DLD1 (cell line): Measurements from ENCODE around the gene XAGE2.
"Not testable (repeated sequence)": the region's sequence is repeated elsewhere in the genome, so short reads cannot be mapped to it uniquely, and the experiment has no call there.

Source experiments
- in situ Hi-C: cut with HindIII; loops from 2 replicates; pipeline ENCODE4 v1.10.0; 2017; ENCODE audit warnings: low sequenced_read_pairs

Gene XAGE2

GRCh38 chrX:52368368-52369055, at the start of gene XAGE2:
TSS of gene XAGE2 (plus strand) at chrX:52369021. CDS start at chrX:52370015, 994 bp downstream.
- in situ Hi-C loops, result no loop called here

GRCh38 chrX:52337410-52337809, 31.4 kb upstream of the XAGE2 start:
- in situ Hi-C loops, result no loop called here

DNA sequence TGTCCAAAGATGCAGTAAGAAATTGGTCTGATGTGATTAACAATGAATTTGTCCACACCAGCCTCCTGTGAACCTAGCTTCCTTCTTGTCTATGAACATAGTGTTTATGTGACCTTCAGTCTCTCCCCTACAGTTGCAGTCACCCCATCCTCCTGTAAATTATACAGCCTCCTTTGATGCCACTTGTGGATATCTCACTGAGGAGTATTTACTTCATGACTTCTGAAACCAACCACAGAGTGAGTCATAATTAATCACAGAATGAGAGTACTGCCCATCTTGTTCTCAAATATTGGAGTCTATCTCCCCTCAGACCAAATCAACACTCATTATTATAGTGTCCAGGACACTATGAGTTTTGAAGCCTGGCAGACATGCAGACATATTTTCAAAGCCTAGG, 27.3 kb upstream of the XAGE2 start:
- in situ Hi-C loops, result no loop called here

DNA sequence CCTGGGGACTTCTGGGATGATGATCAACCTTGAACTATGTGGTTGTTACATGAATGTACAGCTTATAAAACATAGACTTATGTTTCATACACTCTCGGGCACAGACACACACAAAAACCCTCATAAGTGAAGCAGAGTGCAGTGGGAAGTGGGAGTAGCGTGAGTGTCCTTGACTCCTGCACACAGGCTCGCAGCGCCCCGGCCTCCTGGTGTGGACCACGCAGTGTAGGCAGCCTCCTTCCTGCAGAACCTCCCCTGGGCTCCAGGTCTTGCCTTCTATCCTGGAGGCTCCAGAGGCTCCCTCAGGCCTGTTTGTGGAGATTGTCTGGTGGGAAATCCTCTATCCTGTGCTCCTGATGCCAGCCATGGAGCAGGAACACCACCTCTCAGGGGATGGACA, 25.7 kb upstream of the XAGE2 start:
- in situ Hi-C loops, result not testable (repeated sequence)

- in situ Hi-C loops, result not testable (repeated sequence)
These were observed 23.4 kb upstream of the XAGE2 start for GRCh38 chrX:52345402-52345801.

- in situ Hi-C loops, result no loop called here
These were observed 22.4 kb upstream of the XAGE2 start for GRCh38 chrX:52346174-52347165.

GRCh38 chrX:52349681-52350080, 19.1 kb upstream of the XAGE2 start:
- in situ Hi-C loops, result no loop called here

DNA sequence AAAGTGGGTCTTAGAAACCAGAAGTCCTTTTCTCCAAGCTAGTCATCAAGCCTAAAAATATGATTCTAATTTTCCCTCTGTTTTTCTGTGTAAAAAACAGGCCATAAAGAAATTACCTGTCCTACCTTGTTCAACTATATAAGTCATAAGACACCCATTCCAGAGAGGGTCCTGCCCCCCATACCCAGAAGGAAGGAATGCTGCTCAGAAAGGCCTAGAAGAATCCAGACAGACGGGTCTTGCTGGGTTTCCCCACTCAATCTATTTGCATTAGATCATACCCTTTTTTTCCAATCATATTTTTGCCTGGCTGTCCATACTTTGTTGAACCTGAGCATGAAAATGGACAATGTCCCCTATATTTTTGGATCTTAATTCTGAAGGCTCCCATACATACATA, 16.3 kb upstream of the XAGE2 start:
- in situ Hi-C loops, result no loop called here

- in situ Hi-C loops, result no loop called here
These were observed 15.0 kb upstream of the XAGE2 start for GRCh38 chrX:52353838-52354237.

DNA sequence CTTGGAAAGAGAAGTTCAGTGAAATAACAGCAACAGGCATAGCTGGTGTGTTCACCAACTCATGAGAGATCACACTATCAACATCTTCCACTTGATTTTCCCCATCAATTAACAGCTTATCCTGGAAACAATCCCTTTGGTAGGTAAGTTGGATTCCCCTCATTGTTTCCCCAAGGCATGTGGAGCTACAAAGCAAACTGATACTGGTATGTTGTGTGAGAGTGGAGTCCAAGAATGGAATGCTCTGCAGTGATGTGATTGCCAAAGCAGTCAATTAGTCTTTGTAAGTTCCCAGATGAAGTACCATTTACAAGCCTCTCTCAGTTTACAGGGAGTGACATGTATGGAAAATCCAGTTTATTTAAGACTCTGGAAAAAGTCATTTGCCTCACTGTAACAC, 13.7 kb upstream of the XAGE2 start:
- in situ Hi-C loops, result no loop called here

DNA sequence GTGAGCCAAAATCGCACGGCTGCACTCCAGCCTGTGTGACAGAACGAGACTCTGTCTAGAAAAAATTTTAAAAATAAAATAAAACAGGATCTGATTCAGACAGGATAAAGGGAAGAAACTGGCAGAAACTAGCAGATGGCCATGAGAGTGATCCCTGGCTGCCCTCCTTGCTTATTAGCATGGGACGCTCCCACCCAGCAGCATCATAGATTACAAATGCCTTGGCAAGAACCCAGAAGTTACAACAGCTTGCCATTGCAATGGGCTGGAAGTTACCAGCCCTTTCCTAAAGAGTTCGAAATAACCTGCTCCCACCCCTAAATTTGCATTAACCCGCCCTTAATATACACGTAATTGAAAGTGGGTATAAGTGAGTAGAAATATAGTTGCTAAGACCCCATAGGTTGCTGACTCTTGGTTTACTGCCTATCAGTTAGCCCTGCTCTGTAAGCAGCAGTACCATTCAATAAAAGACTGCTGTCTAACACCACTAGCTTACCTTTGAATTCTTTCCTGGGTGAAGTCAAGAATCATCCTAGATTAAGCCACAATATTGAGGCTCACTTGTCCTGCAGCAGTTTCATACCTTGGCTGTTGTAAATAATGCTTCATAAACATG, 9.1 kb upstream of the XAGE2 start:
- in situ Hi-C loops, result no loop called here

DNA sequence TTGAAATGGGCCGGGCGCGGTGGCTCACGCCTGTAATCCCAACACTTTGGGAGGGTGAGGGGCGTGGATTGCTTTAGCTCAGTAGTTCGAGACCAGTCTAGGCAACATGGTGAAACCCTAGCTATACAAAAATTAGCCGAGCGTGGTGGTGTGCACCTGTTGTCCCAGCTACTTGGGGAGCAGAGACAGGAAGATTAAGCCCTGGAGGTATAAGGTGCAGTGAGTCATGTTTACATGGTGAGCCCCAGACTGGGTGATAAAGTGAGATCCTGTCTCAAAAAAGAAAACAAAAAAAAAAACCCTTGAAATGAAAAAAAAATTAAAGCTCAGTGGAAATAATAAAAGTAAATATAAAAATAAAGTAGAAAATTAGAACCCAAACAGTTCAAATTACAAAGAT, 6.9 kb upstream of the XAGE2 start:
- in situ Hi-C loops, result no loop called here

GRCh38 chrX:52363247-52363883, 5.5 kb upstream of the XAGE2 start:
- in situ Hi-C loops, result no loop called here

DNA sequence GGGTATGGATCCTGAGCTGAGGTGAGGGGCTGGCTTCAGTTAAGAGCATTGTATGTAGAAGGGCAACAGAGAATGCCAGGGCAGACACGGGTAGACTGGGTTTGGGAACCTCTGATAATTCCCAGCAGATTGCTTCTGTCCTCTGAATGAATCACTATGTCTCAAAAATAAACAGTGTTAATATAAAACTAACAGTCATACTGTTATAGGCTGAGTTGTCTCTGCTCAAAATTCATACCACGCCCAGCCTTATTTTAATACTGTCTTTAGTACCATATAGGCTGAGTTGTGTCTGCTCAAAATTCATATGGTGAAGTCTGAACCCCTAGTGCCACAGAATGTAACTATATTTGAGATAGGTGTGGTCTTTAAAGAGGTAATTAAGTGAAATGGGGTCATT, 10.0 kb downstream of the XAGE2 start:
- in situ Hi-C loops, result no loop called here

DNA sequence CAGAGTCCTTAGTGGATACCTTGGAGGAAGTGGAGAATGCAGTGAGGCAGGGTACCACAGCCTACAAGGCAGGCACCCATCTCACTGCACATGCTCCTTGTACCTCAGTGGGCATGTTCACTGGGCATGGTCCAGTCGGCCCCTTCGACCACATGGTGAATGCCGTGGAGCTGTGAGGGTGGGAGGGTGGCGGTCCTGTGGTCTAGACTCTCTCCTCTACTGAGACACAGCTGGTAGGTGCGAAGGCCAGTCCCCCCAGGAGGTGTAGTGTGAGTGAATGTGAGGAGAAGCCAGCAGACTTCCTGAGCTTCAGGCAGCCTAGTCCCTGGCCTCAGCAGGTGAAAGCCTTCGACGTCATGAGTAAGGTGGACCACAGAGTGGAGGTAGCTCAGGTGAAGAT, 12.2 kb downstream of the XAGE2 start:
- in situ Hi-C loops, result no loop called here

DNA sequence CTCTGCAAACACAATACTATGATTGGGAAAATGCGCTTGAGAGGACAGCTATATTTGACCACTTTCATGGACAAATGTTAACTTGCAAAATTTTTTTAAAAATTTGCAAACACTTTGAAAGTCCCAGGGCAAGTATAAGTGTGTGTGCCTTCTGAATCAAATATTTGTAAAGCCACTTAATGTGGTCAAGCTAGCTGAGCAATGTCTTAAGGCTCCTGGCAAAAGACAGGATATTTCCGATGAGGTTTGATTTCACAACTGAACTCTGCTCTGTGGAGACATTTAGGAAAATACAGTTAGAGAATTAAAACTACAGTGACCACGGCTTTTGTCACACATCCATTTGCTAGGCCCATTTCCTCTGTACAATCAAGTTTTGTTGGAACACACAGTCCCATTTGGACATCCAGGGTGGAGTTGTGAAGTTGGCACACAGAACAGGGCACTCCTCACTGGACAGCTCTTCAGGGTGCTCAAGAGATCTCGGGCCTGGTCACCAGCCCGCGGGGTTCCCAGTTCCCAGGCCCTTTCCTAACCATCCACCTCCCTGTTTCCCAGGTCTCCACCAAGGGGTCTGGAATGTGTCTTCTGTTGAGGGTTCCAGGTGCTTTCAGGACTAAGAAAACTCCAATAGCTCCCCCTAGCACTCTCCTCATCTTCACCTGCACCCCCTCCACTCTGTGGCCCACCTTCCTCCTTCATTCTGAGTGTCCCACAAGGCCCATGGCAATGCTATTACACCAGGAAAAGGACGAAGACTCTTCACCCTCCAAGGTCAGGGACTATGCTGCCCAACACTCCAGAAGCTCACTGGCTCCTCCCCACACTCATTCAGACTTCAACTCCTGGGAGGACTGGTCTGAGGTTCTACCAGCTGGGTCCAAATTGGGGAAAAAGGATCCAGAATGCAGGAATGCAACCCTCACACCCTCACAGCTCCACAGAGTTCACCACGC, 41.9 kb downstream of the XAGE2 start:
- in situ Hi-C loops, result no loop called here

- in situ Hi-C loops, result no loop called here
These were observed 46.5 kb downstream of the XAGE2 start for GRCh38 chrX:52415304-52415703.

- in situ Hi-C loops, result no loop called here
These were observed 48.0 kb downstream of the XAGE2 start for GRCh38 chrX:52416816-52417215.

GRCh38 chrX:52420824-52421443, 52.1 kb downstream of the XAGE2 start:
- in situ Hi-C loops, result no loop called here

- in situ Hi-C loops, result no loop called here
These were observed 54.1 kb downstream of the XAGE2 start for GRCh38 chrX:52422884-52423283.
